Renal cortex interstitium (tissue), 11 donors: ENCODE measurements around the gene PRRT1B. TPM values are rescaled to one million over a fixed set of nuclear protein-coding genes. Genes with fewer than 3 reads are reported as not detected.
"Not testable (repeated sequence)": the region's sequence is repeated elsewhere in the genome, so short reads cannot be mapped to it uniquely, and the experiment has no call there.

Experiments used
- DNase-seq, 11 donors: peaks; one replicate each; pipeline ENCODE4 v3.0.0-alpha.2; 2013; ENCODE audit warnings: low read depth in 9 of 11, low spot score in 4 of 11; ENCODE audit errors: extremely low read depth in 1 of 11
- polyA plus RNA-seq, 3 donors: library from polyadenylated mRNA; unstranded; fragments of 120-200 nt; gene quantifications; one replicate each; pipeline ENCODE4 v1.2.1, GENCODE V29; 2013; ENCODE audit not compliant: insufficient read length in 3 of 3

Gene PRRT1B
- polyA plus RNA-seq, 3 donors: 0.67 to 1.4 (median 1.1) TPM

GRCh38 chr9:131539223-131539923 is 6.0 kb upstream of the PRRT1B start:
- DNase-seq: no peak

- DNase-seq: no peak
Observed at GRCh38 chr9:131543141-131543540, 2.2 kb upstream of the PRRT1B start.

GRCh38 chr9:131545786-131546335 is 538 bp downstream of the PRRT1B start:
- no peak for DNase-seq

- DNase-seq: peak in 7 of 11 donors; percentile 51 to 81 (median 66)
Observed at GRCh38 chr9:131546336-131547084, 1.2 kb downstream of the PRRT1B start.

GRCh38 chr9:131549186-131549585 is 3.9 kb downstream of the PRRT1B start:
- not testable (repeated sequence) for DNase-seq

- DNase-seq: not testable (repeated sequence)
Observed at GRCh38 chr9:131550465-131550864, 5.1 kb downstream of the PRRT1B start.

GRCh38 chr9:131552030-131552429 is 6.7 kb downstream of the PRRT1B start:
- DNase-seq: no peak

- no peak for DNase-seq
Observed at GRCh38 chr9:131554087-131554842, 8.9 kb downstream of the PRRT1B start.

- no peak for DNase-seq
Observed at GRCh38 chr9:131554843-131555351, 9.6 kb downstream of the PRRT1B start.

- DNase-seq: no peak
Observed at GRCh38 chr9:131555841-131556673, 10.7 kb downstream of the PRRT1B start.

GRCh38 chr9:131557855-131558548 is 12.7 kb downstream of the PRRT1B start:
- DNase-seq: no peak

GRCh38 chr9:131559421-131560000 is 14.2 kb downstream of the PRRT1B start:
- DNase-seq: no peak

GRCh38 chr9:131562032-131562959 is 17.0 kb downstream of the PRRT1B start:
- no peak for DNase-seq

- no peak for DNase-seq
Observed at GRCh38 chr9:131565369-131565768, 20.0 kb downstream of the PRRT1B start.

- no peak for DNase-seq
Observed at GRCh38 chr9:131566158-131566557, 20.8 kb downstream of the PRRT1B start.

- no peak for DNase-seq
Observed at GRCh38 chr9:131567910-131568309, 22.6 kb downstream of the PRRT1B start.
